Measurements from ENCODE around the gene PHF11. TPM values are rescaled to one million over a fixed set of nuclear protein-coding genes. Genes with fewer than 3 reads are reported as not detected.
"Not testable (repeated sequence)": the region's sequence is repeated elsewhere in the genome, so short reads cannot be mapped to it uniquely, and the experiment has no call there.

Gene PHF11
- total RNA-seq, 2 experiments from 2014 or later, result 89.2 to 99.4 TPM

- H3K27ac Mint-ChIP-seq, result no peak overlapping the region
- no peaks in the 10 kb centered on the region for H3K27me3 Mint-ChIP-seq
- DNase-seq, result no peak
- H3K4me3 Mint-ChIP-seq, result no peak overlapping the region
- CTCF ChIA-PET, result interaction anchor here (1.3 kb wide), 1 partner anchor 314 kb away, joined by 3 read pairs; no protein-coding TSS in a partner anchor
- intact Hi-C loops (cut with micrococcal nuclease), result no loop called here
- H3K9me3 Mint-ChIP-seq, result no peaks in the 10 kb centered on the region
- H3K4me1 Mint-ChIP-seq (ENCODE audit: low read depth), result no peaks in the 10 kb centered on the region
- peaks cover 27% of the 10 kb centered on the region for H3K36me3 Mint-ChIP-seq
- POLR2A ChIA-PET, result no interaction called here
Observed at GRCh38 chr13:49553888-49554287, 58.1 kb downstream of the PHF11 start.

GRCh38 chr13:49554387-49554786, 58.6 kb downstream of the PHF11 start:
- Mint-ChIP-seq H3K4me3 (no peak overlapping the region), H3K9me3 (no peaks in the 10 kb centered on the region), H3K36me3 (peaks cover 31% of the 10 kb centered on the region), H3K27me3 (no peaks in the 10 kb centered on the region), H3K27ac (no peak overlapping the region), H3K4me1 (ENCODE audit: low read depth) (no peaks in the 10 kb centered on the region)
- ChIA-PET CTCF (interaction anchor here (0.8 kb wide), 1 partner anchor 71 kb away, joined by 3 read pairs; no protein-coding TSS in a partner anchor), POLR2A (no interaction called here)
- DNase-seq, result no peak
- intact Hi-C loops (cut with micrococcal nuclease), result no loop called here

- H3K27ac Mint-ChIP-seq, result no peak overlapping the region
- no peak for DNase-seq
- peaks cover 39% of the 10 kb centered on the region for H3K36me3 Mint-ChIP-seq
- H3K27me3 Mint-ChIP-seq, result no peaks in the 10 kb centered on the region
- POLR2A ChIA-PET, result no interaction called here
- no peak overlapping the region for H3K4me3 Mint-ChIP-seq
- H3K9me3 Mint-ChIP-seq, result no peaks in the 10 kb centered on the region
- H3K4me1 Mint-ChIP-seq (ENCODE audit: low read depth), result peaks cover 2% of the 10 kb centered on the region
- intact Hi-C loops (cut with micrococcal nuclease), result no loop called here
- CTCF ChIA-PET, result no interaction called here
Observed at GRCh38 chr13:49559006-49559405, 63.3 kb downstream of the PHF11 start.

- no peaks in the 10 kb centered on the region for H3K9me3 Mint-ChIP-seq
- H3K27me3 Mint-ChIP-seq, result no peaks in the 10 kb centered on the region
- H3K36me3 Mint-ChIP-seq, result peaks cover 35% of the 10 kb centered on the region
- intact Hi-C loops (cut with micrococcal nuclease), result no loop called here
- no peak overlapping the region for H3K4me3 Mint-ChIP-seq
- ChIA-PET POLR2A (no interaction called here), CTCF (interaction anchor here (0.6 to 0.8 kb wide), 2 partner anchors 53 to 157 kb away, joined by 3 read pairs; no protein-coding TSS in a partner anchor)
- H3K27ac Mint-ChIP-seq, result no peak overlapping the region
- DNase-seq, result no peak
- peaks cover 2% of the 10 kb centered on the region for H3K4me1 Mint-ChIP-seq (ENCODE audit: low read depth)
Observed at GRCh38 chr13:49560270-49561061, 64.7 kb downstream of the PHF11 start.

GRCh38 chr13:49561062-49561410, 65.3 kb downstream of the PHF11 start:
- Mint-ChIP-seq H3K27ac (no peak overlapping the region), H3K9me3 (no peaks in the 10 kb centered on the region)
- CTCF ChIA-PET, result no interaction called here

GRCh38 chr13:49563516-49563915, 67.8 kb downstream of the PHF11 start:
- no peak overlapping the region for H3K27ac Mint-ChIP-seq
- peaks cover 35% of the 10 kb centered on the region for H3K36me3 Mint-ChIP-seq
- POLR2A ChIA-PET, result no interaction called here

More at GRCh38 chr13:49561062-49561410, 65.3 kb downstream of the PHF11 start:
- no peaks in the 10 kb centered on the region for H3K27me3 Mint-ChIP-seq
- peaks cover 35% of the 10 kb centered on the region for H3K36me3 Mint-ChIP-seq
- H3K4me3 Mint-ChIP-seq, result no peak overlapping the region
- H3K4me1 Mint-ChIP-seq (ENCODE audit: low read depth), result peaks cover 2% of the 10 kb centered on the region
- no peak for DNase-seq
- intact Hi-C loops (cut with micrococcal nuclease), result no loop called here
- POLR2A ChIA-PET, result no interaction called here

GRCh38 chr13:49565461-49565860, 69.7 kb downstream of the PHF11 start:
- POLR2A ChIA-PET; CTCF ChIA-PET; intact Hi-C loops (cut with micrococcal nuclease): not testable (repeated sequence)

More at GRCh38 chr13:49563516-49563915, 67.8 kb downstream of the PHF11 start:
- intact Hi-C loops (cut with micrococcal nuclease), result no loop called here
- Mint-ChIP-seq H3K27me3 (no peaks in the 10 kb centered on the region), H3K9me3 (no peaks in the 10 kb centered on the region), H3K4me1 (ENCODE audit: low read depth) (peaks cover 2% of the 10 kb centered on the region), H3K4me3 (no peak overlapping the region)
- CTCF ChIA-PET, result interaction anchor here (1.5 kb wide), 1 partner anchor 43 kb away, joined by 4 read pairs; no protein-coding TSS in a partner anchor
- DNase-seq, result no peak

GRCh38 chr13:49566461-49566860, 70.7 kb downstream of the PHF11 start:
- Mint-ChIP-seq H3K27ac (no peak overlapping the region), H3K9me3 (no peaks in the 10 kb centered on the region), H3K27me3 (no peaks in the 10 kb centered on the region), H3K4me1 (ENCODE audit: low read depth) (peaks cover 21% of the 10 kb centered on the region), H3K4me3 (no peak overlapping the region), H3K36me3 (peaks cover 13% of the 10 kb centered on the region)
- ChIA-PET CTCF (no interaction called here), POLR2A (no interaction called here)
- intact Hi-C loops (cut with micrococcal nuclease), result no loop called here
- no peak for DNase-seq

More at GRCh38 chr13:49565461-49565860, 69.7 kb downstream of the PHF11 start:
- Mint-ChIP-seq H3K36me3 (peaks cover 20% of the 10 kb centered on the region), H3K4me1 (ENCODE audit: low read depth) (peaks cover 14% of the 10 kb centered on the region)
- H3K27ac Mint-ChIP-seq, H3K27me3 Mint-ChIP-seq, DNase-seq, H3K9me3 Mint-ChIP-seq, H3K4me3 Mint-ChIP-seq: not testable (repeated sequence)

GRCh38 chr13:49567491-49567890, 71.7 kb downstream of the PHF11 start:
- DNase-seq, result no peak
- Mint-ChIP-seq H3K9me3 (no peaks in the 10 kb centered on the region), H3K4me1 (ENCODE audit: low read depth) (peaks cover 29% of the 10 kb centered on the region), H3K4me3 (no peak overlapping the region), H3K36me3 (peaks cover 13% of the 10 kb centered on the region), H3K27ac (no peak overlapping the region), H3K27me3 (no peaks in the 10 kb centered on the region)
- intact Hi-C loops (cut with micrococcal nuclease), result no loop called here
- ChIA-PET POLR2A (no interaction called here), CTCF (no interaction called here)

- peaks cover 33% of the 10 kb centered on the region for H3K4me1 Mint-ChIP-seq (ENCODE audit: low read depth)
- peaks cover 13% of the 10 kb centered on the region for H3K36me3 Mint-ChIP-seq
- no peaks in the 10 kb centered on the region for H3K9me3 Mint-ChIP-seq
- CTCF ChIA-PET, result interaction anchor here (1.0 kb wide), 2 partner anchors 16 to 125 kb away, joined by 3 to 4 read pairs; partner anchors contain the start of genes RCBTB1 and SETDB2
- peak; percentile 43 for DNase-seq
- POLR2A ChIA-PET, result interaction anchor here (0.6 to 1.7 kb wide), 4 partner anchors 13 to 125 kb away, joined by 3 to 6 read pairs (median 3); partner anchors contain the start of genes PHF11 and RCBTB1
- no peaks in the 10 kb centered on the region for H3K27me3 Mint-ChIP-seq
- peak overlapping the region; percentile 88 for H3K27ac Mint-ChIP-seq
- intact Hi-C loops (cut with micrococcal nuclease), result loop anchor here (1.0 to 2.0 kb wide), 4 partner anchors 15 to 115 kb away; partner anchors contain the start of gene RCBTB1
- no peak overlapping the region for H3K4me3 Mint-ChIP-seq
Observed at GRCh38 chr13:49569993-49570689, 74.4 kb downstream of the PHF11 start.

- CTCF ChIA-PET, result interaction anchor here (1.0 kb wide), 1 partner anchor 14 kb away, joined by 4 read pairs; the partner anchor contains the start of gene RCBTB1
- intact Hi-C loops (cut with micrococcal nuclease), result loop anchor here (2.0 kb wide), 2 partner anchors 13 to 117 kb away; partner anchors contain the start of gene RCBTB1
- no peak for DNase-seq
- Mint-ChIP-seq H3K4me1 (ENCODE audit: low read depth) (peaks cover 33% of the 10 kb centered on the region), H3K27ac (peak overlapping the region; percentile 0), H3K36me3 (peaks cover 9% of the 10 kb centered on the region), H3K4me3 (no peak overlapping the region), H3K9me3 (no peaks in the 10 kb centered on the region), H3K27me3 (no peaks in the 10 kb centered on the region)
- POLR2A ChIA-PET, result interaction anchor here (0.6 to 1.7 kb wide), 3 partner anchors 12 to 75 kb away, joined by 3 to 6 read pairs (median 3); partner anchors contain the start of gene PHF11
Observed at GRCh38 chr13:49571299-49572240, 75.8 kb downstream of the PHF11 start.
